ENCODE measurements around the gene LGALS7. TPM values are rescaled to one million over a fixed set of nuclear protein-coding genes. Genes with fewer than 3 reads are reported as not detected.

Gene LGALS7
- total RNA-seq, 1 donor from 2014 or later, result not detected

GRCh38 chr19:38743394-38744297 lies 29.7 kb downstream of the LGALS7 start:
- Mint-ChIP-seq H3K4me1 (ENCODE audit: low read depth) (no peaks in the 10 kb centered on the region), H3K4me3 (ENCODE audit: unreplicated experiment) (no peak overlapping the region), H3K36me3 (ENCODE audit: low read depth) (no peaks in the 10 kb centered on the region), H3K9me3 (ENCODE audit: low read depth) (no peaks in the 10 kb centered on the region), H3K27me3 (ENCODE audit: low read depth) (no peaks in the 10 kb centered on the region), H3K27ac (ENCODE audit: unreplicated experiment) (peak overlapping the region; percentile 8)
- DNase-seq (ENCODE audit: low spot score), result peak; percentile 86
- TF ChIP-seq CTCF (IDR thresholded peaks at IDR 0.05), result no peak

- no peak overlapping the region for H3K27ac Mint-ChIP-seq (ENCODE audit: unreplicated experiment)
- H3K36me3 Mint-ChIP-seq (ENCODE audit: low read depth), result no peaks in the 10 kb centered on the region
- DNase-seq (ENCODE audit: low spot score), result peak; percentile 55
- no peak for TF ChIP-seq CTCF (IDR thresholded peaks at IDR 0.05)
- H3K4me3 Mint-ChIP-seq (ENCODE audit: unreplicated experiment), result no peak overlapping the region
- H3K27me3 Mint-ChIP-seq (ENCODE audit: low read depth), result no peaks in the 10 kb centered on the region
- H3K9me3 Mint-ChIP-seq (ENCODE audit: low read depth), result no peaks in the 10 kb centered on the region
- peaks cover under 1% of the 10 kb centered on the region for H3K4me1 Mint-ChIP-seq (ENCODE audit: low read depth)
These were observed 30.4 kb downstream of the LGALS7 start for GRCh38 chr19:38742906-38743305.

GRCh38 chr19:38742296-38742695 lies 31.0 kb downstream of the LGALS7 start:
- Mint-ChIP-seq H3K4me1 (ENCODE audit: low read depth) (peaks cover 4% of the 10 kb centered on the region), H3K4me3 (ENCODE audit: unreplicated experiment) (no peak overlapping the region), H3K27ac (ENCODE audit: unreplicated experiment) (peak overlapping the region; percentile 5), H3K9me3 (ENCODE audit: low read depth) (no peaks in the 10 kb centered on the region), H3K27me3 (ENCODE audit: low read depth) (no peaks in the 10 kb centered on the region), H3K36me3 (ENCODE audit: low read depth) (no peaks in the 10 kb centered on the region)
- TF ChIP-seq CTCF (IDR thresholded peaks at IDR 0.05), result no peak
- peak; percentile 68 for DNase-seq (ENCODE audit: low spot score)

GRCh38 chr19:38741670-38742069 lies 31.6 kb downstream of the LGALS7 start:
- TF ChIP-seq CTCF (IDR thresholded peaks at IDR 0.05), result no peak
- Mint-ChIP-seq H3K9me3 (ENCODE audit: low read depth) (no peaks in the 10 kb centered on the region), H3K4me1 (ENCODE audit: low read depth) (peaks cover 4% of the 10 kb centered on the region), H3K4me3 (ENCODE audit: unreplicated experiment) (no peak overlapping the region), H3K27me3 (ENCODE audit: low read depth) (no peaks in the 10 kb centered on the region), H3K36me3 (ENCODE audit: low read depth) (no peaks in the 10 kb centered on the region), H3K27ac (ENCODE audit: unreplicated experiment) (no peak overlapping the region)
- DNase-seq (ENCODE audit: low spot score), result peak; percentile 82

- Mint-ChIP-seq H3K9me3 (ENCODE audit: low read depth) (no peaks in the 10 kb centered on the region), H3K36me3 (ENCODE audit: low read depth) (no peaks in the 10 kb centered on the region), H3K27me3 (ENCODE audit: low read depth) (no peaks in the 10 kb centered on the region), H3K4me3 (ENCODE audit: unreplicated experiment) (no peak overlapping the region), H3K4me1 (ENCODE audit: low read depth) (peaks cover 7% of the 10 kb centered on the region), H3K27ac (ENCODE audit: unreplicated experiment) (no peak overlapping the region)
- no peak for DNase-seq (ENCODE audit: low spot score)
- TF ChIP-seq CTCF (IDR thresholded peaks at IDR 0.05), result no peak
These were observed 32.4 kb downstream of the LGALS7 start for GRCh38 chr19:38740932-38741331.

All from chondrocyte (in vitro differentiated cells).